Glutamatergic neuron (in vitro differentiated cells): Measurements from ENCODE around the gene CYP2C19. TPM values are rescaled to one million over a fixed set of nuclear protein-coding genes. Genes with fewer than 3 reads are reported as not detected.

ENCODE experiments used
- DNase-seq: peaks from one replicate; pipeline ENCODE4 v3.0.0; 2022
- H3K27ac Mint-ChIP-seq: one replicate; pipeline ENCODE4 v1.8.0; 2020; ENCODE audit warnings: mild to moderate bottlenecking, mixed read lengths, inconsistent platforms; ENCODE audit not compliant: unreplicated experiment
- H3K27me3 Mint-ChIP-seq: one replicate; pipeline ENCODE4 v1.8.0; 2020; ENCODE audit warnings: mild to moderate bottlenecking, moderate library complexity, mixed read lengths, inconsistent platforms; ENCODE audit not compliant: unreplicated experiment
- H3K36me3 Mint-ChIP-seq: one replicate; pipeline ENCODE4 v1.8.0; 2020; ENCODE audit warnings: mild to moderate bottlenecking, mixed read lengths, inconsistent platforms; ENCODE audit not compliant: unreplicated experiment
- H3K4me1 Mint-ChIP-seq: one replicate; pipeline ENCODE4 v1.8.0; 2020; ENCODE audit warnings: mild to moderate bottlenecking, low read depth, mixed read lengths, inconsistent platforms; ENCODE audit not compliant: unreplicated experiment
- H3K4me3 Mint-ChIP-seq: one replicate; pipeline ENCODE4 v1.8.0; 2020; ENCODE audit warnings: mild to moderate bottlenecking, mixed read lengths, inconsistent platforms; ENCODE audit not compliant: unreplicated experiment
- H3K9me3 Mint-ChIP-seq: one replicate; pipeline ENCODE4 v1.8.0; 2020; ENCODE audit warnings: mild to moderate bottlenecking, moderate library complexity, mixed read lengths, inconsistent platforms; ENCODE audit not compliant: unreplicated experiment
- total RNA-seq: library from RNA; stranded (reverse); fragmentation: NEBNext Ultra II Directional; extraction: Animal tissue kit (Norgen Biotek cat#: 25700); gene quantifications from one replicate; pipeline ENCODE4 v1.2.1, GENCODE V29; 2021; ENCODE audit not compliant: unreplicated experiment
- TF ChIP-seq, protein P1 (sequence below): fragments of 200-600 bp; sonication (generic); IDR thresholded peaks from one replicate; pipeline ENCODE4 v1.5.0; 2021; ENCODE audit not compliant: partially characterized antibody, unreplicated experiment

CYP2C19 gene
- total RNA-seq, 1 donor from 2014 or later = not detected

DNA sequence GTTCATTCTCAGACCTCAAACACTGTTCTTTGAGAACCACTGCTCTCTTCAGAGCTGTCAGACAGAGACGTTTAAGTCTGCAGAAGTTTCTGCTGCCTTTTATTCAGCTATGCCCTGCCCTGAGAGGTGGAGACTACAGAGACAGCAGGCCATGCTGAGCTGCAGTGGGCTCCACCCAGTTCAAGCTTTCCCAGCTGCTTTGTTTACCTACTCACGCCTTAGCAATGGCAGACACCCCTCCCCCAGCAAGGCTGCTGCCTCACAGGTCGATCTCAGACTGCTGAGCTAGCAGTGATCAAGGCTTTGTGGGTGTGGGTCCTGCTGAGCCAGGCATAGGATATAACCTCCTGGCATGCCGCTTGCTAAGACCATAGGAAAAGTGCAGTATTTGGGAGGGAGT, 95.5 kb downstream of the CYP2C19 start:
- Mint-ChIP-seq H3K27me3 (no peaks in the 10 kb centered on the region), H3K4me1 (no peaks in the 10 kb centered on the region), H3K9me3 (no peaks in the 10 kb centered on the region), H3K4me3 (no peak overlapping the region), H3K27ac (no peak overlapping the region), H3K36me3 (no peaks in the 10 kb centered on the region)
- no peak for DNase-seq
- TF ChIP-seq, protein P1, sequence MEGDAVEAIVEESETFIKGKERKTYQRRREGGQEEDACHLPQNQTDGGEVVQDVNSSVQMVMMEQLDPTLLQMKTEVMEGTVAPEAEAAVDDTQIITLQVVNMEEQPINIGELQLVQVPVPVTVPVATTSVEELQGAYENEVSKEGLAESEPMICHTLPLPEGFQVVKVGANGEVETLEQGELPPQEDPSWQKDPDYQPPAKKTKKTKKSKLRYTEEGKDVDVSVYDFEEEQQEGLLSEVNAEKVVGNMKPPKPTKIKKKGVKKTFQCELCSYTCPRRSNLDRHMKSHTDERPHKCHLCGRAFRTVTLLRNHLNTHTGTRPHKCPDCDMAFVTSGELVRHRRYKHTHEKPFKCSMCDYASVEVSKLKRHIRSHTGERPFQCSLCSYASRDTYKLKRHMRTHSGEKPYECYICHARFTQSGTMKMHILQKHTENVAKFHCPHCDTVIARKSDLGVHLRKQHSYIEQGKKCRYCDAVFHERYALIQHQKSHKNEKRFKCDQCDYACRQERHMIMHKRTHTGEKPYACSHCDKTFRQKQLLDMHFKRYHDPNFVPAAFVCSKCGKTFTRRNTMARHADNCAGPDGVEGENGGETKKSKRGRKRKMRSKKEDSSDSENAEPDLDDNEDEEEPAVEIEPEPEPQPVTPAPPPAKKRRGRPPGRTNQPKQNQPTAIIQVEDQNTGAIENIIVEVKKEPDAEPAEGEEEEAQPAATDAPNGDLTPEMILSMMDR = no peak

DNA sequence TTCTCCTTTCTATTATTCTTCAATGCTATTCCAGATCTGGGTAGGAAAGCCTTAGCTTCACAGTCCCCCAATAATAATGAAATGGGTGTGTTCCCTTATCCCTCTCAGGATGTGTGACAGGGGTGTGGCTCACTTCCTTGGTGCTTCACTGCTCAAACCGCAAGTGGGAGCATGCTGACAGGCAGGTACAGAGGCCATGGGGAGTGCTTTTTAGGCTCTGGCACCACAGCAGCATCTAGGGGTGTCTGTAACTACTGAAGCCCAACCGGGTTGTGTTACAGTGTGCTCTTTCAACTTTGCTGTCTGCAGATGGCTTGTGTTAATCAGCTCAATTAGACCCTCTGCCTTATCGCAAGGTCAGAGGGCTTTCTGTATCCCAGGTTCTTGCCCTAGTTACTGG, 96.6 kb downstream of the CYP2C19 start:
- H3K36me3 Mint-ChIP-seq = no peaks in the 10 kb centered on the region
- H3K4me3 Mint-ChIP-seq = no peak overlapping the region
- H3K9me3 Mint-ChIP-seq = no peaks in the 10 kb centered on the region
- TF ChIP-seq, protein P1 = no peak
- H3K27me3 Mint-ChIP-seq = no peaks in the 10 kb centered on the region
- no peaks in the 10 kb centered on the region for H3K4me1 Mint-ChIP-seq
- no peak for DNase-seq
- no peak overlapping the region for H3K27ac Mint-ChIP-seq

DNA sequence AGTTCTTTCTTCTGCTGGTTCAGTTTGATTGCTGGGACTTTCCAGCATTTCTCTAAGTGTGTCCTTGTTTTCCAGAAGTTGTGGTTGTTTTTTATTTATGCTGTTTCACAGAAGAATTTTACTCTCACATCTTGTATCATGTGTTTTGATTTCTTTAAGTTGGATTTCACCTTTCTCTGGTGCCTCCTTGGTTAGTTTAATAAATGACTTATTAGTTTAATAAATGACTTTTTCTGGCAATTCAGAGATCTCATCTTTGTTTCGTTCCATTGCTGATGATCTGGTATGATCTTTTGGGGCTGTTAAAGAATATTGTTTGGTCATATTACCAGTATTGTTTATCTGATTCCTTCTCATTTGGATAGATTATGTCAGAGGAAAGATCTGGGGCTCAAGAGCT, 116.2 kb downstream of the CYP2C19 start:
- no peak for DNase-seq
- TF ChIP-seq, protein P1 = no peak
- H3K27ac Mint-ChIP-seq = no peak overlapping the region
- no peaks in the 10 kb centered on the region for H3K36me3 Mint-ChIP-seq
- H3K9me3 Mint-ChIP-seq = no peaks in the 10 kb centered on the region
- no peak overlapping the region for H3K4me3 Mint-ChIP-seq
- H3K4me1 Mint-ChIP-seq = no peaks in the 10 kb centered on the region
- no peaks in the 10 kb centered on the region for H3K27me3 Mint-ChIP-seq

DNA sequence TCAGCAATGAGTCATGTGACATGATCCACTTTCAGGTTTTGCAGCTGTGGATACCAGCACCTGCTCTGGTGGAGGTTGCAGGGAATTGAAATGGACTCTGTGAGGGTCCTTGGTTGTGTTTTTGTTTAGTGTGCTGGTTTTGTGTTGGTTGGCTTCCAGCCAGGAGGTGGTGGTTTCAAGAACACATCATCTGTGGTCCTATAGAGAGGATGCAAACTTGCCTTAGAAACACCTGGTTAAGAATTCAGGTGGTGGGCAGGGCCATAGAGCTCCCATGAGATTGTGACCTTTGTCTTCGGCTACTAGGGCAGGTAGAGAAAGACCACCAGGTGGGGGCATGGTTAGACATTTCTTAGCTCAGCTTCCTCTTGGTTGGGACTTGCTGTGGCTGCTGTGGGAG, 116.7 kb downstream of the CYP2C19 start:
- no peaks in the 10 kb centered on the region for H3K36me3 Mint-ChIP-seq
- TF ChIP-seq, protein P1 = no peak
- no peaks in the 10 kb centered on the region for H3K4me1 Mint-ChIP-seq
- no peaks in the 10 kb centered on the region for H3K27me3 Mint-ChIP-seq
- no peak for DNase-seq
- no peak overlapping the region for H3K4me3 Mint-ChIP-seq
- H3K9me3 Mint-ChIP-seq = no peaks in the 10 kb centered on the region
- no peak overlapping the region for H3K27ac Mint-ChIP-seq

DNA sequence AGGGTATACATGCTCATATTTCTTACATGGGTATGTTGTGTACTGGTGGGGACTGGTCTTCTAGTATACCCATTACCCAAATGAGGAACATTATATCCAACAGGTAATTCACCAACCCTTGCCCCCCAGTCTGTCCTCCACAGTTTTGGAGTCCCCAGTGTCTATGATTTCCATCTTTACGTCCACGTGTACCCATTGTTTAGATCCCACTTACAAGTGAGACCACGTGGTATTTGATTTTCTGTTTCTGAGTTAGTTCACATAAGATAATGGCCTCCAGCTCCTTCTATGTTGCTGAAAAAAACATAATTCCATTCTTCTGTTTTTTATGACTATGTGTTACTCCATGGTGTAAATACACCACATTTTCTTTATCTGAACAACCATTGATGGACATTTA, 126.6 kb downstream of the CYP2C19 start:
- Mint-ChIP-seq H3K9me3 (no peaks in the 10 kb centered on the region), H3K27ac (no peak overlapping the region), H3K4me1 (no peaks in the 10 kb centered on the region), H3K4me3 (no peak overlapping the region), H3K27me3 (no peaks in the 10 kb centered on the region), H3K36me3 (no peaks in the 10 kb centered on the region)
- no peak for DNase-seq
- TF ChIP-seq, protein P1 = no peak
